ENCODE measurements around the gene MAST4. TPM values are rescaled to one million over a fixed set of nuclear protein-coding genes. Genes with fewer than 3 reads are reported as not detected.
A peak's percentile ranks its signal among the peaks of the same experiment; 100 is the strongest.
"Not testable (repeated sequence)": the region's sequence is repeated elsewhere in the genome, so short reads cannot be mapped to it uniquely, and the experiment has no call there.

MAST4 gene
- total RNA-seq, 5 donors from 2014 or later (not counting 1 experiment from before 2014, with no cell fraction given), result 26.1 to 35.5 (median 32.0) TPM

GRCh38 chr5:67168069-67168468 is 571.9 kb downstream of the MAST4 start:
- H3K36me3 Mint-ChIP-seq, result peaks cover 24% of the 10 kb centered on the region
- DNase-seq (no peak), ATAC-seq (replicated peaks in 1 of 4) (no peak)
- no peaks in the 10 kb centered on the region for H3K27me3 Mint-ChIP-seq
- Histone ChIP-seq H3K27ac (ENCODE audit: low read length) (peak overlapping the region; percentile 95), H3K4me3 (ENCODE audit: control insufficient read depth in 1 of 2, extremely low read depth in 1 of 2, low read length in 1 of 2) (peak overlapping the region in 1 of 2 donors; percentile 72), H3K9me3 (no peaks in the 10 kb centered on the region), H3K36me3 (ENCODE audit: control insufficient read depth in 2 of 2, extremely low read depth in 1 of 2, insufficient read depth in 1 of 2, low read length in 1 of 2) (peaks cover 18 to 19% of the 10 kb centered on the region in 2 donors), H3K4me1 (ENCODE audit: control insufficient read depth in 1 of 2, extremely low read depth in 1 of 2, insufficient read depth in 2 of 2, low read length in 2 of 2) (peaks cover 25 to 45% of the 10 kb centered on the region in 2 experiments), H3K27me3 (replicated peaks in 1 of 2; ENCODE audit: control insufficient read depth in 2 of 2, extremely low read depth in 1 of 2, insufficient read depth in 2 of 2, low read length in 1 of 2) (no peaks in the 10 kb centered on the region)
- peak overlapping the region; percentile 17 to 87 (median 84) for H3K4me3 Mint-ChIP-seq
- peak overlapping the region; percentile 99 for H3K27ac Mint-ChIP-seq
- POLR2A ChIA-PET, result no interaction called here
- CTCF ChIA-PET, result interaction anchor here (1.3 to 6.2 kb wide), 4 partner anchors 11 to 1084 kb away, joined by 3 to 119 read pairs (median 26); no protein-coding TSS in a partner anchor
- H3K9me3 Mint-ChIP-seq, result no peaks in the 10 kb centered on the region
- peaks cover 41 to 58% (median 44%) of the 10 kb centered on the region in 3 donors for H3K4me1 Mint-ChIP-seq
- WGBS (ENCODE audit: insufficient coverage), result no CpG with 5 or more reads among the region's 4 CpGs

DNA sequence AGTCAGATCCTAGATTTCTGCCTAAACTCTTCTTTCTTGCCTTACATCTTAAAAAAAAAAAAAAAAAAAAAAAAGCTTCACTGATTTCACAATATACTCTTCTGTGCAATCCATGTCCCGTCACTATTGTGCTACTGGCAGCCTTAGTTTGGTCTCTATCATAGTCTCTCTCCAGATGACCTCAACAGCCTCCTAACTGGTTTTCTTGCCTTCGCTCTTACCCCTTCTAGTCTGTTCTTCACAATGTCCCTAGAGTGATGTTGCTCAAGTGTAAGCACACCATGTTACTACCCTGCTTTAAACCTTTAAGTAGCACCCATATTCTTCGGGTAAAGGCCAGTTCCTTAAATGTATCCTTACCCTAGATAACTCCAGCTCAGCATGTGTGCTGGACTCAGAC is 574.6 kb downstream of the MAST4 start:
- Histone ChIP-seq H3K27me3 (replicated peaks in 1 of 2; ENCODE audit: control insufficient read depth in 2 of 2, extremely low read depth in 1 of 2, insufficient read depth in 2 of 2, low read length in 1 of 2) (no peaks in the 10 kb centered on the region), H3K27ac (ENCODE audit: low read length) (no peak overlapping the region), H3K4me1 (ENCODE audit: control insufficient read depth in 1 of 2, extremely low read depth in 1 of 2, insufficient read depth in 2 of 2, low read length in 2 of 2) (peaks cover 18 to 21% of the 10 kb centered on the region in 2 experiments), H3K4me3 (ENCODE audit: control insufficient read depth in 1 of 2, extremely low read depth in 1 of 2, low read length in 1 of 2) (no peak overlapping the region), H3K36me3 (ENCODE audit: control insufficient read depth in 2 of 2, extremely low read depth in 1 of 2, insufficient read depth in 1 of 2, low read length in 1 of 2) (no peaks in the 10 kb centered on the region), H3K9me3 (no peaks in the 10 kb centered on the region)
- ChIA-PET POLR2A (no interaction called here), CTCF (interaction anchor here (0.6 kb wide), 3 partner anchors 29 to 1211 kb away, joined by 3 to 5 read pairs (median 3); no protein-coding TSS in a partner anchor)
- no peaks in the 10 kb centered on the region for H3K27me3 Mint-ChIP-seq
- peaks cover 10% of the 10 kb centered on the region for H3K36me3 Mint-ChIP-seq
- WGBS (ENCODE audit: insufficient coverage), result 93% methylated on average over 3 of the region's 3 CpGs
- ATAC-seq (replicated peaks in 1 of 4) (no peak), DNase-seq (no peak)
- H3K4me1 Mint-ChIP-seq, result peaks cover 23 to 35% (median 27%) of the 10 kb centered on the region in 3 donors
- H3K9me3 Mint-ChIP-seq, result peaks cover 0 to 4% (median 3%) of the 10 kb centered on the region in 3 donors
- no peak overlapping the region for H3K4me3 Mint-ChIP-seq
- H3K27ac Mint-ChIP-seq, result no peak overlapping the region

DNA sequence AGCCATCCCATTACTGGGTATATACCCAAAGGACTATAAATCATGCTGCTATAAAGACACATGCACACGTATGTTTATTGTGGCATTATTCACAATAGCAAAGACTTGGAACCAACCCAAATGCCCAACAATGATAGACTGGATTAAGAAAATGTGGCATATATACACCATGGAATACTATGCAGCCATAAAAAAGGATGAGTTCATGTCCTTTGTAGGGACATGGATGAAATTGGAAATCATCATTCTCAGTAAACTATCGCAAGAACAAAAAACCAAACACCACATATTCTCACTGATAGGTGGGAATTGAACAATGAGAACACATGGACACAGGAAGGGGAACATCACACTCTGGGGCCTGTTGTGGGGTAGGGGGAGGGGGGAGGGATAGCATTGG is 577.2 kb downstream of the MAST4 start:
- H3K27ac ChIP-seq (ENCODE audit: low read length); H3K27me3 ChIP-seq (replicated peaks in 1 of 2; ENCODE audit: control insufficient read depth in 2 of 2, extremely low read depth in 1 of 2, insufficient read depth in 2 of 2, low read length in 1 of 2); H3K27me3 Mint-ChIP-seq; H3K36me3 ChIP-seq (ENCODE audit: control insufficient read depth in 2 of 2, extremely low read depth in 1 of 2, insufficient read depth in 1 of 2, low read length in 1 of 2); H3K4me1 ChIP-seq (ENCODE audit: control insufficient read depth in 1 of 2, extremely low read depth in 1 of 2, insufficient read depth in 2 of 2, low read length in 2 of 2); H3K9me3 ChIP-seq; DNase-seq; ATAC-seq (replicated peaks in 1 of 4); POLR2A ChIA-PET; H3K27ac Mint-ChIP-seq; H3K4me3 Mint-ChIP-seq; H3K4me3 ChIP-seq (ENCODE audit: control insufficient read depth in 1 of 2, extremely low read depth in 1 of 2, low read length in 1 of 2): not testable (repeated sequence)
- no CpG with 5 or more reads among the region's 2 CpGs for WGBS (ENCODE audit: insufficient coverage)
- CTCF ChIA-PET, result interaction anchor here in 1 of 2 donors (1.1 kb wide), 1 partner anchor 34 kb away, joined by 3 read pairs; no protein-coding TSS in a partner anchor
- Mint-ChIP-seq H3K4me1 (peaks cover 8 to 28% (median 17%) of the 10 kb centered on the region in 3 donors), H3K36me3 (peaks cover 23% of the 10 kb centered on the region), H3K9me3 (peaks cover 4 to 24% (median 12%) of the 10 kb centered on the region in 3 donors)

GRCh38 chr5:67173959-67174358 is 577.8 kb downstream of the MAST4 start:
- Histone ChIP-seq H3K27me3 (replicated peaks in 1 of 2; ENCODE audit: control insufficient read depth in 2 of 2, extremely low read depth in 1 of 2, insufficient read depth in 2 of 2, low read length in 1 of 2) (no peaks in the 10 kb centered on the region), H3K9me3 (no peaks in the 10 kb centered on the region), H3K4me3 (ENCODE audit: control insufficient read depth in 1 of 2, extremely low read depth in 1 of 2, low read length in 1 of 2) (no peak overlapping the region), H3K27ac (ENCODE audit: low read length) (no peak overlapping the region), H3K4me1 (ENCODE audit: control insufficient read depth in 1 of 2, extremely low read depth in 1 of 2, insufficient read depth in 2 of 2, low read length in 2 of 2) (no peaks in the 10 kb centered on the region), H3K36me3 (ENCODE audit: control insufficient read depth in 2 of 2, extremely low read depth in 1 of 2, insufficient read depth in 1 of 2, low read length in 1 of 2) (no peaks in the 10 kb centered on the region)
- 100% methylated on average over 1 of the region's 1 CpG for WGBS (ENCODE audit: insufficient coverage)
- ChIA-PET CTCF (interaction anchor here in 1 of 2 donors (1.1 kb wide), 1 partner anchor 33 kb away, joined by 3 read pairs; no protein-coding TSS in a partner anchor), POLR2A (interaction anchor here in 1 of 2 donors (0.7 kb wide), 1 partner anchor 42 kb away, joined by 3 read pairs; no protein-coding TSS in a partner anchor)
- H3K27ac Mint-ChIP-seq, result no peak overlapping the region
- ATAC-seq (replicated peaks in 1 of 4) (no peak), DNase-seq (no peak)
- peaks cover 4 to 26% (median 15%) of the 10 kb centered on the region in 3 donors for H3K9me3 Mint-ChIP-seq
- no peak overlapping the region for H3K4me3 Mint-ChIP-seq
- H3K4me1 Mint-ChIP-seq, result peaks cover 8 to 25% (median 13%) of the 10 kb centered on the region in 3 donors
- H3K27me3 Mint-ChIP-seq, result no peaks in the 10 kb centered on the region
- peaks cover 26% of the 10 kb centered on the region for H3K36me3 Mint-ChIP-seq

DNA sequence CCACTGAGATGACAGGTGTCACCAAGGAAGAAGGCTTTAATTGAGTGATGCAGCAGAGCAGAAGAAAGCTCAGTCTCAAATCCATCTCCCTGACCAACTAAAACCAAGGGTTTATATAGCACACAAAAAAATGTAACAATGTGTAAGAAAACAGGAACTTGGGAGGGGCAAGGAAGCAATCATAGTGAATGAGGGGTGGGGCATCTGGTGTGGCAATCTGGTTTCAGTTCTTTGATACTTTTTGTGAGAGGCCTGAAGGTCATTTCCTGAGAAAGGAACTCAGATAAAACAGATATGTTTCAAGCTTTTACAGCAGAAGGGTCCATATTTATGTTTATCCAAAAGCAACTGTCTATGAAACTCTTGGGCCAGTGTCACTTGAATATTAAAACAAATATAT is 580.7 kb downstream of the MAST4 start:
- Mint-ChIP-seq H3K27ac (peak overlapping the region in 1 of 2 donors; percentile 69), H3K36me3 (peaks cover 26% of the 10 kb centered on the region), H3K27me3 (no peaks in the 10 kb centered on the region), H3K4me3 (no peak overlapping the region), H3K4me1 (peaks cover 19 to 46% (median 36%) of the 10 kb centered on the region in 3 donors), H3K9me3 (peaks cover 4 to 26% (median 15%) of the 10 kb centered on the region in 3 donors)
- ATAC-seq (replicated peaks in 1 of 4) (no peak), DNase-seq (no peak)
- CTCF ChIA-PET, result no interaction called here
- no peak overlapping the region for H3K4me3 ChIP-seq (ENCODE audit: control insufficient read depth in 1 of 2, extremely low read depth in 1 of 2, low read length in 1 of 2)
- H3K36me3 ChIP-seq (ENCODE audit: control insufficient read depth in 2 of 2, extremely low read depth in 1 of 2, insufficient read depth in 1 of 2, low read length in 1 of 2), result no peaks in the 10 kb centered on the region
- no peak overlapping the region for H3K27ac ChIP-seq (ENCODE audit: low read length)
- POLR2A ChIA-PET, result no interaction called here
- no peaks in the 10 kb centered on the region for H3K27me3 ChIP-seq (replicated peaks in 1 of 2; ENCODE audit: control insufficient read depth in 2 of 2, extremely low read depth in 1 of 2, insufficient read depth in 2 of 2, low read length in 1 of 2)
- peaks cover 6 to 9% of the 10 kb centered on the region in 2 experiments for H3K4me1 ChIP-seq (ENCODE audit: control insufficient read depth in 1 of 2, extremely low read depth in 1 of 2, insufficient read depth in 2 of 2, low read length in 2 of 2)
- H3K9me3 ChIP-seq, result no peaks in the 10 kb centered on the region

GRCh38 chr5:67178085-67178484 is 581.9 kb downstream of the MAST4 start:
- ChIA-PET CTCF (interaction anchor here (0.5 to 1.0 kb wide), 4 partner anchors 11 to 1202 kb away, joined by 3 to 4 read pairs (median 4); no protein-coding TSS in a partner anchor), POLR2A (interaction anchor here in 1 of 2 donors (0.6 kb wide), 1 partner anchor 30 kb away, joined by 3 read pairs; no protein-coding TSS in a partner anchor)
- no peak for DNase-seq
- Histone ChIP-seq H3K9me3 (no peaks in the 10 kb centered on the region), H3K36me3 (ENCODE audit: control insufficient read depth in 2 of 2, extremely low read depth in 1 of 2, insufficient read depth in 1 of 2, low read length in 1 of 2) (no peaks in the 10 kb centered on the region), H3K4me1 (ENCODE audit: control insufficient read depth in 1 of 2, extremely low read depth in 1 of 2, insufficient read depth in 2 of 2, low read length in 2 of 2) (peaks cover 13 to 20% of the 10 kb centered on the region in 2 experiments), H3K27ac (ENCODE audit: low read length) (no peak overlapping the region), H3K4me3 (ENCODE audit: control insufficient read depth in 1 of 2, extremely low read depth in 1 of 2, low read length in 1 of 2) (no peak overlapping the region), H3K27me3 (replicated peaks in 1 of 2; ENCODE audit: control insufficient read depth in 2 of 2, extremely low read depth in 1 of 2, insufficient read depth in 2 of 2, low read length in 1 of 2) (no peaks in the 10 kb centered on the region)
- no CpG with 5 or more reads among the region's 1 CpG for WGBS (ENCODE audit: insufficient coverage)
- Mint-ChIP-seq H3K9me3 (peaks cover 4 to 26% (median 15%) of the 10 kb centered on the region in 3 donors), H3K36me3 (peaks cover 26% of the 10 kb centered on the region), H3K27ac (no peak overlapping the region), H3K4me3 (no peak overlapping the region), H3K4me1 (peaks cover 29 to 55% (median 47%) of the 10 kb centered on the region in 3 donors), H3K27me3 (no peaks in the 10 kb centered on the region)
- no peak for ATAC-seq (replicated peaks in 1 of 4)
